Liver (tissue), 9 donors: Measurements from ENCODE around the gene TNFSF12. TPM values are rescaled to one million over a fixed set of nuclear protein-coding genes. Genes with fewer than 3 reads are reported as not detected.

Experiments
- DNase-seq: peaks from one replicate; pipeline ENCODE4 v3.0.0-alpha.2; 2017; ENCODE audit warnings: low spot score
- H3K27ac ChIP-seq, 2 donors: one replicate each; pipeline ENCODE4 v1.7.0; 2013; ENCODE audit warnings: inconsistent platforms in 2 of 2, low read length in 2 of 2, control low read depth in 1 of 2, low read depth in 1 of 2, mild to moderate bottlenecking in 1 of 2
- H3K27me3 ChIP-seq, 4 donors: one replicate each; pipeline versions ENCODE4 v1.6.1 to v1.7.0; 2013; ENCODE audit warnings: low read length in 3 of 4, inconsistent platforms in 1 of 4, mild to moderate bottlenecking in 1 of 4, moderate library complexity in 1 of 4; ENCODE audit not compliant: control insufficient read depth in 4 of 4, insufficient read depth in 4 of 4
- H3K36me3 ChIP-seq, 4 donors: one replicate each; pipeline versions ENCODE4 v1.6.1 to v1.7.0; 2013; ENCODE audit warnings: low read length in 3 of 4, mild to moderate bottlenecking in 3 of 4, low read depth in 1 of 4, moderate library complexity in 1 of 4; ENCODE audit not compliant: control insufficient read depth in 4 of 4, insufficient read depth in 3 of 4
- H3K4me1 ChIP-seq, 4 donors: one replicate each; pipeline versions ENCODE4 v1.6.1 to v1.7.0; 2013; ENCODE audit warnings: low read length in 3 of 4, mild to moderate bottlenecking in 3 of 4, moderate library complexity in 1 of 4; ENCODE audit not compliant: control insufficient read depth in 4 of 4, insufficient read depth in 4 of 4
- H3K4me3 ChIP-seq, 3 donors: one replicate each; pipeline versions ENCODE4 v1.6.1 to v1.7.0; 2013; ENCODE audit warnings: low read length in 3 of 3, control low read depth in 1 of 3, low read depth in 1 of 3, mild to moderate bottlenecking in 1 of 3
- H3K9ac ChIP-seq, 2 donors: one replicate each; pipeline ENCODE4 v1.7.0; 2013; ENCODE audit warnings: low read length in 2 of 2, mild to moderate bottlenecking in 2 of 2, moderate library complexity in 2 of 2, control low read depth in 1 of 2, low read depth in 1 of 2
- H3K9me3 ChIP-seq, 4 donors: one replicate each; pipeline versions ENCODE4 v1.6.1 to v1.7.0; 2013; ENCODE audit warnings: low read length in 3 of 4; ENCODE audit not compliant: control insufficient read depth in 4 of 4
- CTCF ChIP-seq: fragments of 150-350 bp; IDR thresholded peaks from 2 replicates; pipeline ENCODE4 v1.5.1; 2017; ENCODE audit warnings: improper control_type of control experiment, low read depth, low read length; ENCODE audit not compliant: missing input control
- EGR1 ChIP-seq, 2 donors: IDR thresholded peaks; 2 replicates each; pipeline ENCODE4 v1.6.1; 2016 to 2018; ENCODE audit warnings: antibody characterized with exemption in 2 of 2, low read depth in 2 of 2
- FOXA1 ChIP-seq: IDR thresholded peaks from 2 replicates; pipeline ENCODE4 v1.6.1; 2016; ENCODE audit warnings: antibody characterized with exemption
- FOXA2 ChIP-seq: IDR thresholded peaks from 2 replicates; pipeline ENCODE4 v1.6.1; 2016; ENCODE audit warnings: antibody characterized with exemption
- GABPA ChIP-seq, 2 donors: IDR thresholded peaks in 1 of 2; conservative IDR thresholded peaks in 1 of 2; 2 replicates each; pipeline ENCODE4 v1.6.1; 2016; ENCODE audit warnings: antibody characterized with exemption in 2 of 2, mild to moderate bottlenecking in 1 of 2, moderate library complexity in 1 of 2
- HNF4A ChIP-seq, 2 donors: conservative IDR thresholded peaks; 2 replicates each; pipeline ENCODE4 v1.6.1; 2016; ENCODE audit warnings: antibody characterized with exemption in 2 of 2, mild to moderate bottlenecking in 2 of 2
- JUND ChIP-seq, 2 donors: IDR thresholded peaks; 2 replicates each; pipeline ENCODE4 v1.6.1; 2016; ENCODE audit warnings: antibody characterized with exemption in 2 of 2
- NR2F2 ChIP-seq: IDR thresholded peaks from 2 replicates; pipeline ENCODE4 v1.6.1; 2016; ENCODE audit warnings: antibody characterized with exemption
- RAD21 ChIP-seq, 2 donors: IDR thresholded peaks; 2 replicates each; pipeline ENCODE4 v1.6.1; 2016; ENCODE audit warnings: antibody characterized with exemption in 2 of 2, mild to moderate bottlenecking in 2 of 2
- TAF1 ChIP-seq: conservative IDR thresholded peaks from 2 replicates; pipeline ENCODE4 v1.6.1; 2016; ENCODE audit warnings: antibody characterized with exemption, mild to moderate bottlenecking
- YY1 ChIP-seq: IDR thresholded peaks from 2 replicates; pipeline ENCODE4 v1.6.1; 2016; ENCODE audit warnings: antibody characterized with exemption, mild to moderate bottlenecking
- WGBS: extraction: QIAGEN DNeasy Blood & Tissue Kit; methylation state at CpG from one replicate; pipeline ENCODE4 v1.1.7; 2013; 5-methylcytosine and 5-hydroxymethylcytosine counted together
- polyA plus RNA-seq, 2 donors: library from polyadenylated mRNA; stranded (reverse) in 1 of 2; unstranded in 1 of 2; fragments of 200-250 nt in 1 of 2; fragments of >200 nt in 1 of 2; fragmentation: Nextera tagmentation in 1 of 2; extraction: Ambion mirVana in 1 of 2; gene quantifications; one replicate each; pipeline versions ENCODE4 v1.2.1 to v1.2.3, GENCODE V29; 2013 to 2015
- total RNA-seq, 2 donors: library from RNA; depleted of rRNA; stranded (reverse); fragments of >200 nt; gene quantifications; one replicate each; pipeline ENCODE4 v1.2.3, GENCODE V29; 2014
- TF ChIP-seq, protein P1 (sequence below): IDR thresholded peaks from 2 replicates; pipeline ENCODE4 v1.6.1; 2016; ENCODE audit warnings: antibody characterized with exemption
- TF ChIP-seq, protein P2 (sequence below): IDR thresholded peaks from 2 replicates; pipeline ENCODE4 v1.6.1; 2016; ENCODE audit warnings: antibody characterized with exemption, mild to moderate bottlenecking
- TF ChIP-seq, protein P3 (sequence below): IDR thresholded peaks from 2 replicates; pipeline ENCODE4 v1.6.1; 2016; ENCODE audit warnings: antibody characterized with exemption
- donor health status: healthy.
- donor health status: healthy.
- donor health status: healthy.
- donor health status: healthy.
- donor health status: healthy.

Gene TNFSF12
- total and polyA plus RNA-seq, 4 donors = 4.2 to 13.1 (median 5.4) TPM

DNA sequence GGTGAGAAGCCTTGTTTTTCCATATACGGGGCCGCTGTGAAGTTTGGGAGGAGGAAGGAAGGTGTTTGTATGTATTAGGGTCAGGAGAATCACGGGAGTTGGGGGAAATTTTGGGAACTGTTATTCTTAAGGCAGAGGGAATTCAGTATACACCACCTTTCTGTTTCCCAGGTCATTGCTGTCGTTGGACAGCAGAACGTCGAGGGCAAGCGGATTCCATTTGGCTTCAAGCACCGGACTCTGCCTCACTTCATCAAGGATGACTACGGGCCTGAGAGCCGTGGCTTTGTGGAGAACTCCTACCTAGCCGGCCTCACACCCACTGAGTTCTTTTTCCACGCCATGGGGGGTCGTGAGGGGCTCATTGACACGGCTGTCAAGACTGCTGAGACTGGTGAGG, 47.1 kb upstream of the TNFSF12 start:
- H3K27ac ChIP-seq = no peak overlapping the region
- H3K4me1 ChIP-seq = no peaks in the 10 kb centered on the region
- no peaks in the 10 kb centered on the region for H3K27me3 ChIP-seq
- WGBS = 91% methylated on average over 14 of the region's 14 CpGs
- H3K36me3 ChIP-seq = peaks cover 40 to 90% (median 79%) of the 10 kb centered on the region in 4 donors
- H3K4me3 ChIP-seq = no peak overlapping the region
- TF ChIP-seq YY1 (no peak), RAD21 (IDR thresholded peaks at IDR 0.05) (no peak), JUND (IDR thresholded peaks at IDR 0.05) (no peak), EGR1 (IDR thresholded peaks at IDR 0.05; ENCODE audit: low read depth in 2 of 2) (no peak), GABPA (IDR thresholded peaks at IDR 0.05 in 1 of 2, conservative IDR thresholded peaks at IDR 0.05 in 1 of 2) (no peak), NR2F2 (no peak), HNF4A (conservative IDR thresholded peaks at IDR 0.05) (no peak), TAF1 (no peak), FOXA2 (no peak), CTCF (no peak)
- TF ChIP-seq, protein P1, sequence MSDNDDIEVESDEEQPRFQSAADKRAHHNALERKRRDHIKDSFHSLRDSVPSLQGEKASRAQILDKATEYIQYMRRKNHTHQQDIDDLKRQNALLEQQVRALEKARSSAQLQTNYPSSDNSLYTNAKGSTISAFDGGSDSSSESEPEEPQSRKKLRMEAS = no peak
- TF ChIP-seq, protein P2, sequence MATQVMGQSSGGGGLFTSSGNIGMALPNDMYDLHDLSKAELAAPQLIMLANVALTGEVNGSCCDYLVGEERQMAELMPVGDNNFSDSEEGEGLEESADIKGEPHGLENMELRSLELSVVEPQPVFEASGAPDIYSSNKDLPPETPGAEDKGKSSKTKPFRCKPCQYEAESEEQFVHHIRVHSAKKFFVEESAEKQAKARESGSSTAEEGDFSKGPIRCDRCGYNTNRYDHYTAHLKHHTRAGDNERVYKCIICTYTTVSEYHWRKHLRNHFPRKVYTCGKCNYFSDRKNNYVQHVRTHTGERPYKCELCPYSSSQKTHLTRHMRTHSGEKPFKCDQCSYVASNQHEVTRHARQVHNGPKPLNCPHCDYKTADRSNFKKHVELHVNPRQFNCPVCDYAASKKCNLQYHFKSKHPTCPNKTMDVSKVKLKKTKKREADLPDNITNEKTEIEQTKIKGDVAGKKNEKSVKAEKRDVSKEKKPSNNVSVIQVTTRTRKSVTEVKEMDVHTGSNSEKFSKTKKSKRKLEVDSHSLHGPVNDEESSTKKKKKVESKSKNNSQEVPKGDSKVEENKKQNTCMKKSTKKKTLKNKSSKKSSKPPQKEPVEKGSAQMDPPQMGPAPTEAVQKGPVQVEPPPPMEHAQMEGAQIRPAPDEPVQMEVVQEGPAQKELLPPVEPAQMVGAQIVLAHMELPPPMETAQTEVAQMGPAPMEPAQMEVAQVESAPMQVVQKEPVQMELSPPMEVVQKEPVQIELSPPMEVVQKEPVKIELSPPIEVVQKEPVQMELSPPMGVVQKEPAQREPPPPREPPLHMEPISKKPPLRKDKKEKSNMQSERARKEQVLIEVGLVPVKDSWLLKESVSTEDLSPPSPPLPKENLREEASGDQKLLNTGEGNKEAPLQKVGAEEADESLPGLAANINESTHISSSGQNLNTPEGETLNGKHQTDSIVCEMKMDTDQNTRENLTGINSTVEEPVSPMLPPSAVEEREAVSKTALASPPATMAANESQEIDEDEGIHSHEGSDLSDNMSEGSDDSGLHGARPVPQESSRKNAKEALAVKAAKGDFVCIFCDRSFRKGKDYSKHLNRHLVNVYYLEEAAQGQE = no peak
- TF ChIP-seq, protein P3, sequence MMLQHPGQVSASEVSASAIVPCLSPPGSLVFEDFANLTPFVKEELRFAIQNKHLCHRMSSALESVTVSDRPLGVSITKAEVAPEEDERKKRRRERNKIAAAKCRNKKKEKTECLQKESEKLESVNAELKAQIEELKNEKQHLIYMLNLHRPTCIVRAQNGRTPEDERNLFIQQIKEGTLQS = no peak
- no peak overlapping the region for H3K9ac ChIP-seq
- H3K9me3 ChIP-seq = no peaks in the 10 kb centered on the region
- DNase-seq = no peak

DNA sequence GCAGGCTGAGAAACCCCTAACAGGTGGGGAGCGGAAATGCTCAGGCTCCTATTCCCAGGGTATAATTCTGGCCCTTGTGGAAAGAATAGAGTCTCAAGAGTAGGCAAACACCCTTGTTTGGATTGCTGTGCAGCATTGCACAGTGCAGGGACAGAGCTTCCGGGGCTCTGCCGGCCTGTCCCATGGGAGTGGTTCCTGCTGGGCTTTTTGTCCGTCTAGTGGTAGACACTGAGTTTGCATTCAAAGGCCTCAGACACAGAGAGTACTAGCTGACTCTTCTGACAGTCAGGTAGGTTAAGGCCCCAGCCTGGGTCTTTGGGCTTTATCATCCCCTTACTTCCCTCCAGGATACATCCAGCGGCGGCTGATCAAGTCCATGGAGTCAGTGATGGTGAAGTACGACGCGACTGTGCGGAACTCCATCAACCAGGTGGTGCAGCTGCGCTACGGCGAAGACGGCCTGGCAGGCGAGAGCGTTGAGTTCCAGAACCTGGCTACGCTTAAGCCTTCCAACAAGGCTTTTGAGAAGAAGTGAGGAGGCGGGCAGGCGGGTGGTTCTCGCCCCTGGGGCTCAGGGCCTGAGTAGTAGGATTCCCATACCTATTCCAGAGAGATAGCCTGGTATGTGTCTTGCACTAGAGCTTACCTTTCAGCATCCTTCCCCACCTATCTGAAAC, 46.5 kb upstream of the TNFSF12 start:
- Histone ChIP-seq H3K9me3 (no peaks in the 10 kb centered on the region), H3K27ac (no peak overlapping the region), H3K36me3 (peaks cover 41 to 90% (median 77%) of the 10 kb centered on the region in 4 donors), H3K27me3 (no peaks in the 10 kb centered on the region), H3K4me1 (no peaks in the 10 kb centered on the region), H3K9ac (no peak overlapping the region), H3K4me3 (no peak overlapping the region)
- no peak for TF ChIP-seq FOXA1
- DNase-seq = no peak
- 93% methylated on average over 20 of the region's 20 CpGs for WGBS
